ENCODE data around the gene WWOX.

GRCh38 chr16:78817200-78817739 is 717.8 kb downstream of the WWOX start:
- TF ChIP-seq CTCF (IDR thresholded peaks at IDR 0.05) (no peak), POLR2AphosphoS5 (IDR thresholded peaks at IDR 0.05) (no peak), POLR2A (IDR thresholded peaks at IDR 0.05) (no peak), EP300 (IDR thresholded peaks at IDR 0.05) (no peak)
